ENCODE measurements around the gene TMEM17. TPM values are rescaled to one million over a fixed set of nuclear protein-coding genes. Genes with fewer than 3 reads are reported as not detected.

TMEM17 gene
- total RNA-seq, 1 donor from 2014 or later = 3.5 TPM

- no peak for TF ChIP-seq CTCF (conservative IDR thresholded peaks at IDR 0.05; ENCODE audit: low read depth, low read length)
- DNase-seq (ENCODE audit: low read depth) = no peak
- H3K4me3 ChIP-seq (ENCODE audit: low read depth, low read length) = no peak overlapping the region
Observed at GRCh38 chr2:62450716-62451191, 55.2 kb downstream of the TMEM17 start.

Other genes with a start within 250 kb of the TMEM17 start
- 18.1 and 20.9 TPM in 2 replicates for gene EHBP1, start 199.5 kb upstream of the TMEM17 start, total RNA-seq